ENCODE measurements around the gene FADS2. TPM values are rescaled to one million over a fixed set of nuclear protein-coding genes. Genes with fewer than 3 reads are reported as not detected.

The FADS2 gene
- total and polyA plus RNA-seq, 12 donors: 12.2 to 37.0 (median 23.5) TPM

- Histone ChIP-seq H3K4me1 (peaks cover 0 to 7% (median 0%) of the 10 kb centered on the region in 9 donors), H3K27me3 (no peaks in the 10 kb centered on the region), H3K9me3 (no peaks in the 10 kb centered on the region), H3K4me3 (no peak overlapping the region), H3K36me3 (peaks cover 0 to 99% (median 41%) of the 10 kb centered on the region in 9 donors), H3K27ac (no peak overlapping the region)
- no peak for TF ChIP-seq CTCF (IDR thresholded peaks at IDR 0.05)
- intact Hi-C loops (cut with DNase I): loop anchor here in 2 of 10 donors (10.0 kb wide), 2 partner anchors 88 to 278 kb away; partner anchors contain the start of gene FADS3 (in 1 of the 2)
- no peak for ATAC-seq
- no peak for DNase-seq
- WGBS, 2 donors: 94 to 96% methylated on average over 5 of the region's 5 CpGs
Measured at GRCh38 chr11:61806785-61807184, 21.3 kb upstream of the FADS2 start.

GRCh38 chr11:61810671-61811175, 17.4 kb upstream of the FADS2 start:
- Histone ChIP-seq H3K36me3 (peaks cover 0 to 77% (median 35%) of the 10 kb centered on the region in 9 donors), H3K4me3 (no peak overlapping the region), H3K27ac (no peak overlapping the region), H3K9me3 (no peaks in the 10 kb centered on the region), H3K27me3 (peaks cover 0 to 8% (median 0%) of the 10 kb centered on the region in 7 donors), H3K4me1 (peaks cover 0 to 12% (median 4%) of the 10 kb centered on the region in 9 donors)
- 94 to 95% methylated on average over 8 of the region's 8 CpGs for WGBS, 2 donors
- no peak for TF ChIP-seq CTCF (IDR thresholded peaks at IDR 0.05)
- DNase-seq (no peak), ATAC-seq (no peak)
- intact Hi-C loops (cut with DNase I): loop anchor here in 1 of 10 donors (10.0 kb wide), 1 partner anchor 54 kb away; no protein-coding TSS in a partner anchor

- peaks cover 0 to 66% (median 31%) of the 10 kb centered on the region in 9 donors for H3K36me3 ChIP-seq
- 95 to 96% methylated on average over 5 of the region's 5 CpGs for WGBS, 2 donors
- intact Hi-C loops (cut with DNase I): loop anchor here in 1 of 10 donors (10.0 kb wide), 1 partner anchor 53 kb away; no protein-coding TSS in a partner anchor
- H3K4me3 ChIP-seq: no peak overlapping the region
- ATAC-seq (no peak), DNase-seq (no peak)
- no peaks in the 10 kb centered on the region for H3K9me3 ChIP-seq
- no peak overlapping the region for H3K27ac ChIP-seq
- peaks cover 0 to 19% (median 5%) of the 10 kb centered on the region in 9 donors for H3K4me1 ChIP-seq
- H3K27me3 ChIP-seq: peaks cover 0 to 9% (median 0%) of the 10 kb centered on the region in 7 donors
- no peak for TF ChIP-seq CTCF (IDR thresholded peaks at IDR 0.05)
Measured at GRCh38 chr11:61811831-61812230, 16.3 kb upstream of the FADS2 start.

GRCh38 chr11:61812736-61813411, 15.2 kb upstream of the FADS2 start:
- no peaks in the 10 kb centered on the region for H3K9me3 ChIP-seq
- no peak for DNase-seq
- peaks cover 0 to 9% (median 0%) of the 10 kb centered on the region in 7 donors for H3K27me3 ChIP-seq
- H3K4me1 ChIP-seq: peaks cover 4 to 29% (median 10%) of the 10 kb centered on the region in 9 donors
- TF ChIP-seq CTCF (IDR thresholded peaks at IDR 0.05): no peak
- H3K36me3 ChIP-seq: peaks cover 0 to 56% (median 29%) of the 10 kb centered on the region in 9 donors
- H3K27ac ChIP-seq: no peak overlapping the region
- 91 to 98% methylated on average over 4 of the region's 4 CpGs for WGBS, 2 donors
- no peak overlapping the region for H3K4me3 ChIP-seq
- intact Hi-C loops (cut with DNase I): loop anchor here in 1 of 10 donors (10.0 kb wide), 1 partner anchor 52 kb away; no protein-coding TSS in a partner anchor
- no peak for ATAC-seq

Data from heart right ventricle (tissue), 16 donors.